ENCODE data around the gene TBKBP1.
A peak's percentile ranks its signal among the peaks of the same experiment; 100 is the strongest.

TBKBP1 gene

DNA sequence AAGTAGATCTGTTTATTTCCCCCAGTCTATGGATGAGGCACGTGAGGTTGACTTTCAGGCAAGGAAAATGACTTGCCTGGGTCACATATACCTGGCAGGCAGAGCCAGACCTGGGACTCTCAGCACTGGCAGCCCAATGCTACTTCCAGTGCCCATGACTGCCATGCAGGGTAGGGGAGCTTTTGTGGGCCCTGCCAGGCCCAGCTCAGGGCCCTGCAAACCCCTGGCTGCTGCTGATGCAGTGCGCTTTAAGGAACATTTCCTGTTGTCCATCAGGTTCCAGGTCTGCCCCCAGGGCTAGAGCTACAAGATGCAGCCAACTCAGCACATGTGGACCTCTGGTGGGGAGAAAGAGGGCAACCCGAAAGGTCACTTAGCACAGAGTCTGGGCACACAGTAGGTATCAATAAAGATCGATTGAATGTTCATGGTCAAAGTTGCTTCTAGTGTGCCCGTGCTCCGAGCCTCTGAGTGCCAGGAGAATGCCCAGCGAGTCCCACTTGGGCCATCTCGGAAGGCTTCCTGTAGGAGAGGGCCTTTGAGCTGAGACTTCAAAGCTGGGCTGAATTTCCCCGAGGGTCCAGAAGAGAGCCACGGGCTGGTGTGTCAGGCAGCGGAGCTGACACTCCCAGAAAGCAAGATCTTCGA, 38.6 kb downstream of the TBKBP1 start:
- POLR2A ChIA-PET: interaction anchor here (0.6 to 1.5 kb wide), 8 partner anchors 9 to 72 kb away, joined by 3 to 8 read pairs (median 4); no protein-coding TSS in a partner anchor
- no peak for DNase-seq (ENCODE audit: extremely low spot score)
- CTCF ChIA-PET: interaction anchor here (0.8 to 7.0 kb wide), 20 partner anchors 8 to 157 kb away, joined by 3 to 72 read pairs (median 4); partner anchors contain the start of gene KPNB1
- TF ChIP-seq, protein P1, sequence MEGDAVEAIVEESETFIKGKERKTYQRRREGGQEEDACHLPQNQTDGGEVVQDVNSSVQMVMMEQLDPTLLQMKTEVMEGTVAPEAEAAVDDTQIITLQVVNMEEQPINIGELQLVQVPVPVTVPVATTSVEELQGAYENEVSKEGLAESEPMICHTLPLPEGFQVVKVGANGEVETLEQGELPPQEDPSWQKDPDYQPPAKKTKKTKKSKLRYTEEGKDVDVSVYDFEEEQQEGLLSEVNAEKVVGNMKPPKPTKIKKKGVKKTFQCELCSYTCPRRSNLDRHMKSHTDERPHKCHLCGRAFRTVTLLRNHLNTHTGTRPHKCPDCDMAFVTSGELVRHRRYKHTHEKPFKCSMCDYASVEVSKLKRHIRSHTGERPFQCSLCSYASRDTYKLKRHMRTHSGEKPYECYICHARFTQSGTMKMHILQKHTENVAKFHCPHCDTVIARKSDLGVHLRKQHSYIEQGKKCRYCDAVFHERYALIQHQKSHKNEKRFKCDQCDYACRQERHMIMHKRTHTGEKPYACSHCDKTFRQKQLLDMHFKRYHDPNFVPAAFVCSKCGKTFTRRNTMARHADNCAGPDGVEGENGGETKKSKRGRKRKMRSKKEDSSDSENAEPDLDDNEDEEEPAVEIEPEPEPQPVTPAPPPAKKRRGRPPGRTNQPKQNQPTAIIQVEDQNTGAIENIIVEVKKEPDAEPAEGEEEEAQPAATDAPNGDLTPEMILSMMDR (IDR thresholded peaks at IDR 0.05; ENCODE audit: control extremely low read depth, extremely low read depth, low read depth, missing control alignments): no peak

DNA sequence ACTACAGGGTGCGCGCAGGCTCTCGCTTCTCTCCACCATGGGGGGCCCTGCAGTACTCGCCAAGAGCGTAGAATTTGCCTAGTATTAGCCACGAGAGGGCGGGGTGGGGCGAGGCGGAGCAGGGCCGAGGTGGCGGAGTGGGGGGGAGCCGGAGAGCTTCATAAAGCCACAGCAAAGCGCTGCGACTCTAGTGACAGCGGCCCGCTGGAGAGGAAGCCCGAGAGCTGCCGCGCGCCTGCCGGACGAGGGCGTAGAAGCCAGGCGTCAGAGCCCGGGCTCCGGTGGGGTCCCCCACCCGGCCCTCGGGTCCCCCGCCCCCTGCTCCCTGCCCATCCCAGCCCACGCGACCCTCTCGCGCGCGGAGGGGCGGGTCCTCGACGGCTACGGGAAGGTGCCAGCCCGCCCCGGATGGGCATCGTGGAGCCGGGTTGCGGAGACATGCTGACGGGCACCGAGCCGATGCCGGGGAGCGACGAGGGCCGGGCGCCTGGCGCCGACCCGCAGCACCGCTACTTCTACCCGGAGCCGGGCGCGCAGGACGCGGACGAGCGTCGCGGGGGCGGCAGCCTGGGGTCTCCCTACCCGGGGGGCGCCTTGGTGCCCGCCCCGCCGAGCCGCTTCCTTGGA, 39.2 kb downstream of the TBKBP1 start, which contains the start of gene TBX21:
Gene TBX21 (plus strand): TSS at position 190 of the 627 bp plus-strand sequence. CDS start 219 bp downstream, at position 409.
- ChIA-PET CTCF (interaction anchor here (0.6 to 7.0 kb wide), 22 partner anchors 8 to 156 kb away, joined by 3 to 72 read pairs (median 4); partner anchors contain the start of gene KPNB1), POLR2A (interaction anchor here (0.6 to 1.5 kb wide), 8 partner anchors 9 to 72 kb away, joined by 3 to 8 read pairs (median 4); no protein-coding TSS in a partner anchor)
- TF ChIP-seq, protein P1 (IDR thresholded peaks at IDR 0.05; ENCODE audit: control extremely low read depth, extremely low read depth, low read depth, missing control alignments): peak; percentile 36
- DNase-seq (ENCODE audit: extremely low spot score): peak; percentile 91

DNA sequence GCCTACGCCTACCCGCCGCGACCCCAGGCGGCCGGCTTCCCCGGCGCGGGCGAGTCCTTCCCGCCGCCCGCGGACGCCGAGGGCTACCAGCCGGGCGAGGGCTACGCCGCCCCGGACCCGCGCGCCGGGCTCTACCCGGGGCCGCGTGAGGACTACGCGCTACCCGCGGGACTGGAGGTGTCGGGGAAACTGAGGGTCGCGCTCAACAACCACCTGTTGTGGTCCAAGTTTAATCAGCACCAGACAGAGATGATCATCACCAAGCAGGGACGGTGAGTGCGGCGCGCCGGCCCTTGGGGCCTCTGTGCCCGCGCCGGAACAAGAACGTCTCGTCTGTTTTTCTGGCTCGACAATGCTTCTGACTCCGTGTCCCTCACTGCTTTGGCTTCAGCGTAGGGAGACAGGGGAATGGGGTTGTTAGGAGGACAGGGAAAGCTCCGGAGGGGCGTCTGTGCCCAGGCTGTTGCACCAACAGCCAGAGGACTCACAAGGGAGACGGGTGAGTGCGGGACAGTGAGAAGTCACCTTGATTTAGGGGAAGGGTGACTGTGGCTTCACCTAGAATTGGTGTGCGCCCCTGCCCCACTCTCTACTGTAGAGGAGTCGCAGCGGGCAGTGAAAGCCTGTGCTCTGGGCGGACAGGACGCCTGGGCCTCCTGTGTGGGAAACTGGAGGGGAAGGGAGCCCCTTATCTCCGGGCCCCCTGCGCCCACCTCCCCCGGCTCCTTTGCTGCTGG, 39.9 kb downstream of the TBKBP1 start:
- ChIA-PET CTCF (interaction anchor here (0.6 to 7.0 kb wide), 19 partner anchors 8 to 155 kb away, joined by 3 to 72 read pairs (median 4); partner anchors contain the start of gene KPNB1), POLR2A (interaction anchor here (1.0 to 1.5 kb wide), 4 partner anchors 10 to 33 kb away, joined by 3 to 8 read pairs (median 4); no protein-coding TSS in a partner anchor)
- no peak for DNase-seq (ENCODE audit: extremely low spot score)
- TF ChIP-seq, protein P1 (IDR thresholded peaks at IDR 0.05; ENCODE audit: control extremely low read depth, extremely low read depth, low read depth, missing control alignments): no peak

DNA sequence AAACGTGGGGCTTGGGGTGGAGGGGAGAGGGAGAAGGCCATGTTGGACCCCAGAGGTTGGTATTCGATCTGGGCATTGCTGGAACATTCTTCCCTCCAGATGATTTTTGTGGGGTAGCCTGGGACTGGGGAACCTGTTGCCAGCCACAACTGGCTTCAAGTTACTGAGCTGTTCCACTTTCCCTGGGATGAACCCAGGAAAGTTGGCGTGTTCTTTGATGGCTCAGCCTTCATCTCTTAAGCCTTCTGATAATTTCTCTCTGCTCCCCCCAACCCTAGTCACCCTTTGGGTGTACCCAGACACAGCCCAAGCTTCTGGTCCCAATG, 41.1 kb downstream of the TBKBP1 start:
- POLR2A ChIA-PET: interaction anchor here (1.2 kb wide), 1 partner anchor 34 kb away, joined by 3 read pairs; no protein-coding TSS in a partner anchor
- TF ChIP-seq, protein P1 (IDR thresholded peaks at IDR 0.05; ENCODE audit: control extremely low read depth, extremely low read depth, low read depth, missing control alignments): no peak
- CTCF ChIA-PET: interaction anchor here (0.9 to 2.6 kb wide), 4 partner anchors 10 to 37 kb away, joined by 3 to 8 read pairs (median 6); no protein-coding TSS in a partner anchor
- no peak for DNase-seq (ENCODE audit: extremely low spot score)

DNA sequence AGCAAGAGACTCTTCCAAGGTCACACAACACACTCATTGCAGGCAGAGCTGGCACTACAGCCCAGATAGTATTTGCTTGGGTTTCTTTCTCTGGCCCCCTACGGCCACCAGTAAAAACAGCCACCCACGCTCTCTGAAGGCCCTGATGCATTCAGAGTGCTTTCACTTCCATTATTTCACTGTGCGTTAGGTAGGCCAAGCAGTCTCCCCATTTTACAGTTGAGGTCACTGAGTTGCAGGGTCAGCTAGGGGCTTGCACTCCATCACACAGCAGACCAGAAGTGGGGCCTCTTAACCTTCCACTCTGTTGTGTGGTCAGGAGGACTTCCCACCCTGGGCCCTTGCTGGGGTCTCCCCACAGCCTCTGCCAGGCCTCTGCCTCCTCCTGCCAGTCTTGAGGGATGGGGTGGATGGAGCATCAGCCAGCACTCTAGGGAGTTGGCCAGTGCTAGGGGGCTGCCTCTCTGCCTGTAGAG, 41.6 kb downstream of the TBKBP1 start:
- POLR2A ChIA-PET: interaction anchor here (1.2 kb wide), 1 partner anchor 34 kb away, joined by 3 read pairs; no protein-coding TSS in a partner anchor
- DNase-seq (ENCODE audit: extremely low spot score): peak; percentile 80
- CTCF ChIA-PET: interaction anchor here (0.9 to 2.6 kb wide), 5 partner anchors 11 to 38 kb away, joined by 3 to 8 read pairs (median 6); no protein-coding TSS in a partner anchor
- TF ChIP-seq, protein P1 (IDR thresholded peaks at IDR 0.05; ENCODE audit: control extremely low read depth, extremely low read depth, low read depth, missing control alignments): no peak
